NCI-H2029 treated with DMSO at 0.1 percent for 48 hours (cell line): ENCODE measurements around the gene LRIG3.
"Not testable (repeated sequence)": the region's sequence is repeated elsewhere in the genome, so short reads cannot be mapped to it uniquely, and the experiment has no call there.

Source experiments
- DNase-seq: peaks from one replicate; lab custom pipeline; 2025; lab: John Stamatoyannopoulos, UW

The LRIG3 gene

GRCh38 chr12:58930770-58931324 lies 10.5 kb upstream of the LRIG3 start:
- DNase-seq, result no peak

GRCh38 chr12:58927120-58927519 lies 6.8 kb upstream of the LRIG3 start:
- DNase-seq, result no peak

- DNase-seq, result no peak
Observed at GRCh38 chr12:58926586-58926985, 6.3 kb upstream of the LRIG3 start.

- no peak for DNase-seq
Observed at GRCh38 chr12:58925751-58926150, 5.4 kb upstream of the LRIG3 start.

- DNase-seq, result no peak
Observed at GRCh38 chr12:58925111-58925611, 4.9 kb upstream of the LRIG3 start.

- DNase-seq, result no peak
Observed at GRCh38 chr12:58924652-58925051, 4.3 kb upstream of the LRIG3 start.

GRCh38 chr12:58923781-58924180 lies 3.5 kb upstream of the LRIG3 start:
- DNase-seq, result no peak

- no peak for DNase-seq
Observed at GRCh38 chr12:58922849-58923248, 2.5 kb upstream of the LRIG3 start.

GRCh38 chr12:58920961-58921861 lies 907 bp upstream of the LRIG3 start:
- no peak for DNase-seq

GRCh38 chr12:58919231-58920101 lies 838 bp downstream of the LRIG3 start:
- DNase-seq, result peak; percentile 53

GRCh38 chr12:58918469-58918844 lies 1.8 kb downstream of the LRIG3 start:
- no peak for DNase-seq

GRCh38 chr12:58917699-58918468 lies 2.4 kb downstream of the LRIG3 start:
- no peak for DNase-seq

GRCh38 chr12:58916921-58917511 lies 3.3 kb downstream of the LRIG3 start:
- DNase-seq, result no peak

GRCh38 chr12:58916161-58916621 lies 4.1 kb downstream of the LRIG3 start:
- DNase-seq, result no peak

GRCh38 chr12:58915634-58916033 lies 4.7 kb downstream of the LRIG3 start:
- DNase-seq, result peak; percentile 39

- DNase-seq, result no peak
Observed at GRCh38 chr12:58915037-58915436, 5.3 kb downstream of the LRIG3 start.

GRCh38 chr12:58914457-58914856 lies 5.8 kb downstream of the LRIG3 start:
- peak; percentile 47 for DNase-seq

GRCh38 chr12:58907391-58907790 lies 12.9 kb downstream of the LRIG3 start:
- DNase-seq, result no peak

GRCh38 chr12:58906917-58907316 lies 13.4 kb downstream of the LRIG3 start:
- DNase-seq, result no peak

- no peak for DNase-seq
Observed at GRCh38 chr12:58905422-58905821, 14.9 kb downstream of the LRIG3 start.

GRCh38 chr12:58902726-58903125 lies 17.6 kb downstream of the LRIG3 start:
- DNase-seq, result not testable (repeated sequence)
